HepG2 (cell line): ENCODE results near the gene SPACA6. TPM values are rescaled to one million over a fixed set of nuclear protein-coding genes. Genes with fewer than 3 reads are reported as not detected.

Source experiments
- microRNA counts: library from miRNA; unstranded; fragments of <30 nt; microRNA quantifications from one replicate; lab custom pipeline; 2015
- microRNA-seq: library from miRNA; unstranded; fragments of <30 nt; microRNA quantifications from one replicate; pipeline ENCODE4, GENCODE V29; 2020
- polyA plus RNA-seq, 8 experiments: library from polyadenylated mRNA; depleted of rRNA in 3 of 8; stranded (reverse) in 7 of 8; unstranded in 1 of 8; fragments of >200 nt; fragmentation: Illumina TruSeq in 4 of 8; extraction: Trizol in 4 of 8; gene quantifications; 2 replicates each; pipeline versions ENCODE4 v1.2.1 to v1.2.3, GENCODE V29; 2011 to 2016; ENCODE audit warnings: low read depth in 4 of 8, missing spikeins in 1 of 8, mixed read lengths in 1 of 8; ENCODE audit not compliant: insufficient read depth in 1 of 8
- small RNA-seq, 3 experiments: library from RNA; depleted of rRNA; stranded (forward); fragments of <200 nt; gene quantifications; one replicate each; pipeline ENCODE3, GENCODE V24; 2012; ENCODE audit warnings: low read depth in 2 of 3, low replicate concordance in 1 of 3; ENCODE audit not compliant: insufficient read length in 3 of 3, insufficient read depth in 2 of 3
- total RNA-seq, 5 experiments: library from RNA; depleted of rRNA; stranded (reverse); fragments of >200 nt; fragmentation: Illumina TruSeq; extraction: Trizol; gene quantifications; 2 replicates each; pipeline ENCODE4 v1.2.3, GENCODE V29; 2016; ENCODE audit warnings: low read depth in 1 of 5

The SPACA6 gene
- total and polyA plus RNA-seq, 2 of the 13 experiments (the other 11 are each of a cell fraction or from before 2014, with no cell fraction given), result 1.4 to 2.2 TPM

MicroRNAs encoded within 50 kb of the gene (microRNA counts, 767-probe panel; counts per million panel counts)
- microRNA hsa-let-7e-5p (lab: Ali Mortazavi, UCI) (41,651 counts per million, percentile 30 among the panel's probes with 10 or more counts), microRNA hsa-miR-125a-3p (lab: Ali Mortazavi, UCI) (not detected), microRNA hsa-miR-125a-5p (lab: Ali Mortazavi, UCI) (44,825 counts per million, percentile 60 among the panel's probes with 10 or more counts), microRNA hsa-miR-99b-5p (lab: Ali Mortazavi, UCI) (not detected)

Small RNA genes lying within 50 kb of the gene (microRNA-seq; reads per million reads assigned to microRNA genes)
- 724 reads per million, percentile 87 among the genes with 10 or more reads in this experiment for gene MIR125A
- gene MIR99B, result 2,256 reads per million, percentile 94 among the genes with 10 or more reads in this experiment
- 1,172 reads per million, percentile 91 among the genes with 10 or more reads in this experiment for gene MIRLET7E

Small RNA genes lying within 50 kb of the gene (small RNA-seq; reads per million reads assigned to genes)
- gene AC018755.2 (0 reads per million in 3 experiments), gene MIR125A (0 reads per million in 3 experiments), gene MIR99B (0 reads per million in 3 experiments), gene MIRLET7E (0 reads per million in 3 experiments)

Other genes with a start within 250 kb of the SPACA6 start
- gene SIGLEC8, start 234.9 kb upstream of the SPACA6 start, total RNA-seq (2016; rRNA removed; fragmentation: Illumina TruSeq; extraction: Trizol), result not detected in 2 replicates
- gene SIGLEC8, start 234.9 kb upstream of the SPACA6 start, polyA plus RNA-seq (2011; rRNA removed), result not detected in 2 replicates
- not detected in 2 replicates for gene CEACAM18, start 214.8 kb upstream of the SPACA6 start, total RNA-seq (2016; rRNA removed; fragmentation: Illumina TruSeq; extraction: Trizol)
- gene CEACAM18, start 214.8 kb upstream of the SPACA6 start, polyA plus RNA-seq (2011; rRNA removed), result not detected in 2 replicates
- gene SIGLEC12, start 191.5 kb upstream of the SPACA6 start, total RNA-seq (2016; rRNA removed; fragmentation: Illumina TruSeq; extraction: Trizol), result not detected in 2 replicates
- not detected in 2 replicates for gene SIGLEC12, start 191.5 kb upstream of the SPACA6 start, polyA plus RNA-seq (2011; rRNA removed)
- gene SIGLEC6, start 161.7 kb upstream of the SPACA6 start, total RNA-seq (2016; rRNA removed; fragmentation: Illumina TruSeq; extraction: Trizol), result not detected in 2 replicates
- not detected in 2 replicates for gene SIGLEC6, start 161.7 kb upstream of the SPACA6 start, polyA plus RNA-seq (2011; rRNA removed)
- 1.5 and 2.3 TPM in 2 replicates for gene ZNF175, start 122.0 kb upstream of the SPACA6 start, total RNA-seq (2016; rRNA removed; fragmentation: Illumina TruSeq; extraction: Trizol)
- gene ZNF175, start 122.0 kb upstream of the SPACA6 start, polyA plus RNA-seq (2011; rRNA removed), result 1.1 and 1.2 TPM in 2 replicates
- not detected in 2 replicates for gene SIGLEC5, start 62.9 kb upstream of the SPACA6 start, total RNA-seq (2016; rRNA removed; fragmentation: Illumina TruSeq; extraction: Trizol)
- not detected in 2 replicates for gene SIGLEC5, start 62.9 kb upstream of the SPACA6 start, polyA plus RNA-seq (2011; rRNA removed)
- gene SIGLEC14, start 46.5 kb upstream of the SPACA6 start, total RNA-seq (2016; rRNA removed; fragmentation: Illumina TruSeq; extraction: Trizol), result 0.09 TPM in 1 of 2 replicates, not detected in the other
- 0.04 and 0.05 TPM in 2 replicates for gene SIGLEC14, start 46.5 kb upstream of the SPACA6 start, polyA plus RNA-seq (2011; rRNA removed)
- gene HAS1, start 30.7 kb downstream of the SPACA6 start, total RNA-seq (2016; rRNA removed; fragmentation: Illumina TruSeq; extraction: Trizol), result not detected in 2 replicates
- gene HAS1, start 30.7 kb downstream of the SPACA6 start, polyA plus RNA-seq (2011; rRNA removed), result 0.12 TPM in 1 of 2 replicates, not detected in the other
- not detected in 2 replicates for gene FPR1, start 58.5 kb downstream of the SPACA6 start, total RNA-seq (2016; rRNA removed; fragmentation: Illumina TruSeq; extraction: Trizol)
- gene FPR1, start 58.5 kb downstream of the SPACA6 start, polyA plus RNA-seq (2011; rRNA removed), result 0.07 TPM in 1 of 2 replicates, not detected in the other
- gene FPR2, start 67.8 kb downstream of the SPACA6 start, total RNA-seq (2016; rRNA removed; fragmentation: Illumina TruSeq; extraction: Trizol), result not detected in 2 replicates
- not detected in 2 replicates for gene FPR2, start 67.8 kb downstream of the SPACA6 start, polyA plus RNA-seq (2011; rRNA removed)
- not detected in 2 replicates for gene FPR3, start 101.8 kb downstream of the SPACA6 start, total RNA-seq (2016; rRNA removed; fragmentation: Illumina TruSeq; extraction: Trizol)
- gene FPR3, start 101.8 kb downstream of the SPACA6 start, polyA plus RNA-seq (2011; rRNA removed), result 0.12 TPM in 1 of 2 replicates, not detected in the other
- 3.2 and 5.7 TPM in 2 replicates for gene ZNF577, start 194.6 kb downstream of the SPACA6 start, total RNA-seq (2016; rRNA removed; fragmentation: Illumina TruSeq; extraction: Trizol)
- gene ZNF577, start 194.6 kb downstream of the SPACA6 start, polyA plus RNA-seq (2011; rRNA removed), result 7.1 and 7.6 TPM in 2 replicates
- 13.4 and 13.9 TPM in 2 replicates for gene ZNF649, start 211.7 kb downstream of the SPACA6 start, total RNA-seq (2016; rRNA removed; fragmentation: Illumina TruSeq; extraction: Trizol)
- 2.6 and 3.0 TPM in 2 replicates for gene ZNF649, start 211.7 kb downstream of the SPACA6 start, polyA plus RNA-seq (2011; rRNA removed)
- 8.3 and 9.6 TPM in 2 replicates for gene ZNF613, start 234.1 kb downstream of the SPACA6 start, total RNA-seq (2016; rRNA removed; fragmentation: Illumina TruSeq; extraction: Trizol)
- 3.6 and 3.7 TPM in 2 replicates for gene ZNF613, start 234.1 kb downstream of the SPACA6 start, polyA plus RNA-seq (2011; rRNA removed)